HUDEP-2 (cell line): ENCODE data around the gene FUT7.

Experiments used
- DNase-seq, 76 experiments: peaks; one replicate each; lab custom pipeline; 2025; ENCODE audit not compliant: unreplicated experiment in 76 of 76; lab: John Stamatoyannopoulos, UW

Gene FUT7

GRCh38 chr9:137019891-137020683 lies 11.8 kb downstream of the FUT7 start:
- DNase-seq = no peak

- DNase-seq = no peak
Measured at GRCh38 chr9:137018761-137019559, 12.9 kb downstream of the FUT7 start.

- DNase-seq = no peak
Measured at GRCh38 chr9:137017791-137018497, 13.9 kb downstream of the FUT7 start.

GRCh38 chr9:137017071-137017470 lies 14.8 kb downstream of the FUT7 start:
- DNase-seq = no peak

GRCh38 chr9:137016436-137016835 lies 15.5 kb downstream of the FUT7 start:
- no peak for DNase-seq

- no peak for DNase-seq
Measured at GRCh38 chr9:137015976-137016375, 15.9 kb downstream of the FUT7 start.

GRCh38 chr9:137015540-137015930 lies 16.4 kb downstream of the FUT7 start:
- no peak for DNase-seq

- no peak for DNase-seq
Measured at GRCh38 chr9:137014776-137015539, 16.9 kb downstream of the FUT7 start.

GRCh38 chr9:137014166-137014565 lies 17.7 kb downstream of the FUT7 start:
- DNase-seq = no peak

GRCh38 chr9:137013571-137013940 lies 18.3 kb downstream of the FUT7 start:
- DNase-seq = no peak

GRCh38 chr9:137012694-137013570 lies 19.0 kb downstream of the FUT7 start:
- no peak for DNase-seq

GRCh38 chr9:137011907-137012675 lies 19.8 kb downstream of the FUT7 start:
- no peak for DNase-seq

GRCh38 chr9:137011156-137011555 lies 20.7 kb downstream of the FUT7 start:
- DNase-seq = no peak

- DNase-seq = no peak
Measured at GRCh38 chr9:137009938-137010732, 21.8 kb downstream of the FUT7 start.

GRCh38 chr9:137009217-137009616 lies 22.7 kb downstream of the FUT7 start:
- DNase-seq = no peak

- no peak for DNase-seq
Measured at GRCh38 chr9:137008312-137008711, 23.6 kb downstream of the FUT7 start.

- no peak for DNase-seq
Measured at GRCh38 chr9:137007816-137008270, 24.0 kb downstream of the FUT7 start.
